MM.1S (cell line): ENCODE results near the gene IMPA2.

Experiments
- DNase-seq: peaks from one replicate; pipeline ENCODE4 v3.0.0-alpha.2; 2015
- H2AFZ ChIP-seq: fragments of 300-600 bp; sonication (generic); 2 replicates; pipeline ENCODE4 v1.6.0; 2016; ENCODE audit warnings: antibody characterized with exemption, low read length
- H3F3A ChIP-seq: fragments of 300-600 bp; sonication (generic); 2 replicates; pipeline ENCODE4 v1.6.1; 2016; ENCODE audit warnings: mild to moderate bottlenecking, antibody characterized with exemption, low read length, moderate library complexity, mixed read lengths; ENCODE audit not compliant: insufficient read depth
- H3K27ac ChIP-seq: fragments of 300-600 bp; sonication (generic); 2 replicates; pipeline ENCODE4 v1.5.1; 2016; ENCODE audit warnings: mild to moderate bottlenecking, low read length
- H3K27me3 ChIP-seq: fragments of 300-600 bp; sonication (generic); replicated peaks from 2 replicates; pipeline ENCODE4 v1.6.0; 2016; ENCODE audit warnings: low read length; ENCODE audit not compliant: insufficient read depth
- H3K36me3 ChIP-seq: fragments of 300-600 bp; sonication (generic); replicated peaks from 2 replicates; pipeline ENCODE4 v1.6.1; 2016; ENCODE audit warnings: mild to moderate bottlenecking, low read length, mixed read lengths; ENCODE audit not compliant: insufficient read depth
- H3K4me1 ChIP-seq: fragments of 300-600 bp; sonication (generic); 2 replicates; pipeline ENCODE4 v1.6.1; 2016; ENCODE audit warnings: low read length, mixed read lengths
- H3K4me2 ChIP-seq: fragments of 300-600 bp; sonication (generic); 2 replicates; pipeline ENCODE4 v1.6.0; 2016; ENCODE audit warnings: low read depth, low read length
- H3K4me3 ChIP-seq: fragments of 300-600 bp; sonication (generic); 2 replicates; pipeline ENCODE4 v1.5.1; 2016; ENCODE audit warnings: low read length, mixed read lengths
- H3K79me2 ChIP-seq: fragments of 300-600 bp; sonication (generic); 2 replicates; pipeline ENCODE4 v1.6.1; 2016; ENCODE audit warnings: mixed run types, low read length, mixed read lengths
- H3K9ac ChIP-seq: fragments of 300-600 bp; sonication (generic); 2 replicates; pipeline ENCODE4 v1.6.1; 2016; ENCODE audit warnings: low read length, mixed read lengths
- H3K9me2 ChIP-seq: fragments of 300-600 bp; sonication (generic); replicated peaks from 2 replicates; pipeline ENCODE4 v1.6.1; 2016; ENCODE audit warnings: mild to moderate bottlenecking, low read length, mixed read lengths; ENCODE audit not compliant: insufficient read depth
- H3K9me3 ChIP-seq: fragments of 300-600 bp; sonication (generic); replicated peaks from 2 replicates; pipeline ENCODE4 v1.6.1; 2016; ENCODE audit warnings: mild to moderate bottlenecking, low read length, mixed read lengths; ENCODE audit not compliant: insufficient read depth
- H4K20me1 ChIP-seq: fragments of 300-600 bp; sonication (generic); 2 replicates; pipeline ENCODE4 v1.6.1; 2016; ENCODE audit warnings: mild to moderate bottlenecking, low read length, moderate library complexity, mixed read lengths; ENCODE audit not compliant: insufficient read depth
- CTCF ChIP-seq: fragments of 300-600 bp; sonication (generic); IDR thresholded peaks from 2 replicates; pipeline ENCODE4 v1.5.1; 2016; ENCODE audit warnings: antibody characterized with exemption, low read length, mixed read lengths
- EZH2 ChIP-seq: fragments of 300-600 bp; sonication (generic); optimal IDR thresholded peaks from 2 replicates; pipeline ENCODE3; 2017; ENCODE audit warnings: low read depth, mild to moderate bottlenecking, antibody characterized with exemption, low read length, mixed read lengths
- EZH2phosphoT487 ChIP-seq: fragments of 300-600 bp; sonication (generic); IDR thresholded peaks from 2 replicates; pipeline ENCODE4 v1.6.1; 2018; ENCODE audit warnings: antibody characterized with exemption, low read length

Gene IMPA2

GRCh38 chr18:11989174-11989573 lies 7.9 kb downstream of the IMPA2 start:
- no peak for DNase-seq
- Histone ChIP-seq H3K9ac (no peak overlapping the region), H3K4me1 (no peaks in the 10 kb centered on the region), H3K4me2 (no peak overlapping the region), H3K9me2 (no peaks in the 10 kb centered on the region), H3K27me3 (no peaks in the 10 kb centered on the region), H3K27ac (no peak overlapping the region), H3K36me3 (no peaks in the 10 kb centered on the region), H2AFZ (no peak overlapping the region), H4K20me1 (no peaks in the 10 kb centered on the region), H3K9me3 (no peaks in the 10 kb centered on the region), H3F3A (no peaks in the 10 kb centered on the region), H3K79me2 (no peaks in the 10 kb centered on the region), H3K4me3 (no peak overlapping the region)
- TF ChIP-seq EZH2 (no peak), EZH2phosphoT487 (no peak), CTCF (no peak)

- H3K9me2 ChIP-seq = no peaks in the 10 kb centered on the region
- no peak overlapping the region for H3K27ac ChIP-seq
- H3K27me3 ChIP-seq = no peaks in the 10 kb centered on the region
- H3K4me2 ChIP-seq = no peak overlapping the region
- H3K9me3 ChIP-seq = no peaks in the 10 kb centered on the region
- no peaks in the 10 kb centered on the region for H3F3A ChIP-seq
- 0 out of 2 replicates have a peak, but pooled peaks cover under 1% of the 10 kb centered on the region for H3K4me1 ChIP-seq
- no peak overlapping the region for H2AFZ ChIP-seq
- no peaks in the 10 kb centered on the region for H4K20me1 ChIP-seq
- H3K79me2 ChIP-seq = no peaks in the 10 kb centered on the region
- DNase-seq = no peak
- no peak for TF ChIP-seq EZH2phosphoT487
- no peak for TF ChIP-seq CTCF
- no peak for TF ChIP-seq EZH2
- no peak overlapping the region for H3K9ac ChIP-seq
- H3K4me3 ChIP-seq = no peak overlapping the region
- no peaks in the 10 kb centered on the region for H3K36me3 ChIP-seq
Observed at GRCh38 chr18:11989966-11990380, 8.7 kb downstream of the IMPA2 start.

- no peak overlapping the region for H3K9ac ChIP-seq
- H3K4me3 ChIP-seq = no peak overlapping the region
- no peaks in the 10 kb centered on the region for H3K79me2 ChIP-seq
- no peaks in the 10 kb centered on the region for H3K9me2 ChIP-seq
- no peaks in the 10 kb centered on the region for H3K36me3 ChIP-seq
- no peak overlapping the region for H3K4me2 ChIP-seq
- TF ChIP-seq EZH2 (no peak), EZH2phosphoT487 (no peak), CTCF (no peak)
- H4K20me1 ChIP-seq = no peaks in the 10 kb centered on the region
- no peak overlapping the region for H3K27ac ChIP-seq
- H3K27me3 ChIP-seq = no peaks in the 10 kb centered on the region
- H3K4me1 ChIP-seq = peaks cover 5% of the 10 kb centered on the region
- no peak overlapping the region for H2AFZ ChIP-seq
- H3K9me3 ChIP-seq = no peaks in the 10 kb centered on the region
- no peaks in the 10 kb centered on the region for H3F3A ChIP-seq
- no peak for DNase-seq
Observed at GRCh38 chr18:11990539-11990938, 9.2 kb downstream of the IMPA2 start.
